ENCODE measurements around the gene IBTK. TPM values are rescaled to one million over a fixed set of nuclear protein-coding genes. Genes with fewer than 3 reads are reported as not detected.

IBTK gene
- total RNA-seq, 1 experiment from 2014 or later: 25.9 TPM

DNA sequence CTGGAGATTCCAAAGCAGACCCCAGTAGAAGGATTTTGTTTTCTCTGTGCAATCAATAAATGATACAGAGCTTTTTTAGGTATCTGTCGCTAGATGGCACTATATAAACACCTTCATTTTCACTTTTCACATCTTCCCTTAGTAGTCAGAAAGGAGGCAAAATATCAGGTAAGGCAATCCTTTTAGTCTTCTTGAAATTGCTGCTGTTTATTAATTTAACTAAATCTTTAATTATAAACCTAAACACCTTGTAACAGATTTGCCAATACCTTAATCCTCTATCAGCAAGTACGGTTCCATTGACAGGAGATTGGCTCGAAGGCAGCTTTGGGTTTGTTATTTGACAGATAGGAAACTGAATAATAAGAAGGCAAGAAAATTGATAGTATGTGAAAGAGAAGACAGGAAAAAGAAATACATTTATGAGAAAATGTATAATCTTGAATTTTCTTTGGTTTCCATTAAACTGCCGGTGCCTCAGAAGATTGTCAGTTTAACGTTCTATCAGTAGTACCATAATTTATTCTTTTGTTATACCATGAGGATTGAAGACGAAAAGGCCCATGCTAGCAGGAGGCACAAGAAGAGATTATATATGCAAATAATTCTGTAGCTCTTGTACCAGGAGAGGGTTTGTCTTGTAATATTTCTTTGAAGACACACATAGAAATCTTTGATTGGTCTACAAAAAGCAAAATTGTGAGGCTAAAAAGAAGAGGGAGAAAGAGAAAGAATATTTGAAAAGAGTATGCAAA lies 23.5 kb upstream of the IBTK start:
- BruUV-seq (replicated peaks): no TSS peak
- peak in 1 of 2 experiments; percentile 35 for DNase-seq
- no peak overlapping the region for H2AFZ ChIP-seq

DNA sequence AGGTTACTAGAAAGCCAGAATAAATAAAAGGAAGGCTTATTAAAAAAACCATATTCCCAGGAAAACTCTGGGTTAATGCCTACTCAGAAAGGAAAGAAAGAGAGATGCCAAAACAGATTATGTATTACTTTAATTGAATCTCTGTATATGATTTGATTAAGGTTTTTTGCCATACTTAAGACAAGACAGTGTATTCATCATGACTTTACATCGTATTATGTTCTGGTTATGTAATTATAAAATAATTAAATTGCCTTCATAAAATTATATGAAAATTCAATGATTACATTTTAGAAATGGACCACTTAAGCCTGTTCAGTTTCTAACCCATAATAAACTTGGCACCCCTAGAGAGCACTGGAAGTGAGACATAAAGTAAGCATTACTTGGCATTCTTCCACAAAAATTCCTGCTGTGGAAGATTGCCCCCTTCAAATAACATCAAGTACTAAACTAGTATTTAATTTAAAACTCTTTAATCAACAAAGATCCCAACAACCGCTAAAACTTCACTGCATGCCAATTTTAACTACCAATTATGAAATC lies 20.8 kb upstream of the IBTK start:
- H3K36me3 ChIP-seq (ENCODE audit: low read depth): no peaks in the 10 kb centered on the region
- no peaks in the 10 kb centered on the region for H3F3A ChIP-seq (ENCODE audit: insufficient read depth, low read depth)
- DNase-seq: no peak
- no TSS peak for BruUV-seq (replicated peaks)
- POLR2A ChIA-PET (ENCODE audit: unreplicated experiment): no interaction called here
- no peak overlapping the region for H3K4me2 ChIP-seq
- no peaks in the 10 kb centered on the region for H3K9me3 ChIP-seq (ENCODE audit: insufficient read depth, low read depth)
- H2AFZ ChIP-seq: no peak overlapping the region
- H3K9me2 ChIP-seq (ENCODE audit: insufficient read depth): no peaks in the 10 kb centered on the region
- no peak overlapping the region for H3K27ac ChIP-seq
- no peaks in the 10 kb centered on the region for H3K79me2 ChIP-seq (ENCODE audit: low read depth)
- no peaks in the 10 kb centered on the region for H3K4me1 ChIP-seq (replicated peaks; ENCODE audit: insufficient read depth)
- no peaks in the 10 kb centered on the region for H4K20me1 ChIP-seq (ENCODE audit: insufficient read depth)
- CTCF ChIA-PET: no interaction called here
- no peak overlapping the region for H3K4me3 ChIP-seq
- intact Hi-C loops (cut with micrococcal nuclease; ENCODE audit: unreplicated experiment): no loop called here
- TF ChIP-seq EZH2 (IDR thresholded peaks at IDR 0.05; ENCODE audit: low read depth): no peak
- TF ChIP-seq, protein P1, sequence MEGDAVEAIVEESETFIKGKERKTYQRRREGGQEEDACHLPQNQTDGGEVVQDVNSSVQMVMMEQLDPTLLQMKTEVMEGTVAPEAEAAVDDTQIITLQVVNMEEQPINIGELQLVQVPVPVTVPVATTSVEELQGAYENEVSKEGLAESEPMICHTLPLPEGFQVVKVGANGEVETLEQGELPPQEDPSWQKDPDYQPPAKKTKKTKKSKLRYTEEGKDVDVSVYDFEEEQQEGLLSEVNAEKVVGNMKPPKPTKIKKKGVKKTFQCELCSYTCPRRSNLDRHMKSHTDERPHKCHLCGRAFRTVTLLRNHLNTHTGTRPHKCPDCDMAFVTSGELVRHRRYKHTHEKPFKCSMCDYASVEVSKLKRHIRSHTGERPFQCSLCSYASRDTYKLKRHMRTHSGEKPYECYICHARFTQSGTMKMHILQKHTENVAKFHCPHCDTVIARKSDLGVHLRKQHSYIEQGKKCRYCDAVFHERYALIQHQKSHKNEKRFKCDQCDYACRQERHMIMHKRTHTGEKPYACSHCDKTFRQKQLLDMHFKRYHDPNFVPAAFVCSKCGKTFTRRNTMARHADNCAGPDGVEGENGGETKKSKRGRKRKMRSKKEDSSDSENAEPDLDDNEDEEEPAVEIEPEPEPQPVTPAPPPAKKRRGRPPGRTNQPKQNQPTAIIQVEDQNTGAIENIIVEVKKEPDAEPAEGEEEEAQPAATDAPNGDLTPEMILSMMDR (conservative IDR thresholded peaks at IDR 0.05): no peak
- no peaks in the 10 kb centered on the region for H3K27me3 ChIP-seq (ENCODE audit: insufficient read depth, low read depth)

More for the DNA sequence above, 23.5 kb upstream of the IBTK start:
- Histone ChIP-seq H3F3A (ENCODE audit: insufficient read depth, low read depth) (no peaks in the 10 kb centered on the region), H3K4me1 (replicated peaks; ENCODE audit: insufficient read depth) (no peaks in the 10 kb centered on the region), H3K4me2 (no peak overlapping the region), H3K9me3 (ENCODE audit: insufficient read depth, low read depth) (no peaks in the 10 kb centered on the region), H3K4me3 (no peak overlapping the region), H3K9me2 (ENCODE audit: insufficient read depth) (no peaks in the 10 kb centered on the region), H4K20me1 (ENCODE audit: insufficient read depth) (no peaks in the 10 kb centered on the region), H3K79me2 (ENCODE audit: low read depth) (no peaks in the 10 kb centered on the region), H3K27ac (no peak overlapping the region), H3K27me3 (ENCODE audit: insufficient read depth, low read depth) (no peaks in the 10 kb centered on the region), H3K36me3 (ENCODE audit: low read depth) (no peaks in the 10 kb centered on the region)
- intact Hi-C loops (cut with micrococcal nuclease; ENCODE audit: unreplicated experiment): loop anchor here (1.0 to 2.0 kb wide), 4 partner anchors 92 to 784 kb away; partner anchors contain the start of gene TPBG
- ChIA-PET CTCF (interaction anchor here (0.5 to 0.9 kb wide), 7 partner anchors 9 to 468 kb away, joined by 3 to 6 read pairs (median 3); no protein-coding TSS in a partner anchor), POLR2A (ENCODE audit: unreplicated experiment) (interaction anchor here (0.5 kb wide), 1 partner anchor 127 kb away, joined by 4 read pairs; no protein-coding TSS in a partner anchor)
- TF ChIP-seq EZH2 (IDR thresholded peaks at IDR 0.05; ENCODE audit: low read depth): no peak
- TF ChIP-seq, protein P1 (conservative IDR thresholded peaks at IDR 0.05): peak; percentile 74

DNA sequence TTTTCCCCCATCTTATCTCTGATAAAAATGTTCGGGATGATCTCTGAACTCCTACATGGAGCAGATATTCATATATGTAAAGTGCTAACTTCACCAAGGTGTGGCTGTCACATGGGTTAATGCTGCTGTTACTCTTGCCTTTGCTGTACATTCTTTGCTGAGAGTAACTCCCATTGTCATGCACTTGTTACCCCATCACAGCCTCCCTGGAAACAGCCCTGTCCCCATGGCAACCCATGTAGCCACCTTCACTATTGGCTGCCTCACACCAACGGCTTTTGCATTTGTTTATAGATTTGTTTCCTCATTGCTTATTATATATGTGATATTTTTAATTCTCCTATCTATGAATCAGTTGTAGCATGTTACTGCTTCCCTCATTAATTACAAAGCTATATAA lies 17.3 kb upstream of the IBTK start:
- no peak for TF ChIP-seq EZH2 (IDR thresholded peaks at IDR 0.05; ENCODE audit: low read depth)
- TF ChIP-seq, protein P1 (conservative IDR thresholded peaks at IDR 0.05): no peak
- CTCF ChIA-PET: no interaction called here
- Histone ChIP-seq H3K9me3 (ENCODE audit: insufficient read depth, low read depth) (no peaks in the 10 kb centered on the region), H3K4me1 (replicated peaks; ENCODE audit: insufficient read depth) (peaks cover 19% of the 10 kb centered on the region), H3K4me2 (no peak overlapping the region), H2AFZ (no peak overlapping the region), H3K4me3 (no peak overlapping the region), H3K27me3 (ENCODE audit: insufficient read depth, low read depth) (no peaks in the 10 kb centered on the region), H3K36me3 (ENCODE audit: low read depth) (no peaks in the 10 kb centered on the region), H4K20me1 (ENCODE audit: insufficient read depth) (no peaks in the 10 kb centered on the region), H3K79me2 (ENCODE audit: low read depth) (no peaks in the 10 kb centered on the region), H3K27ac (no peak overlapping the region), H3K9me2 (ENCODE audit: insufficient read depth) (no peaks in the 10 kb centered on the region), H3F3A (ENCODE audit: insufficient read depth, low read depth) (no peaks in the 10 kb centered on the region)
- intact Hi-C loops (cut with micrococcal nuclease; ENCODE audit: unreplicated experiment): no loop called here
- no TSS peak for BruUV-seq (replicated peaks)
- DNase-seq: no peak
- POLR2A ChIA-PET (ENCODE audit: unreplicated experiment): no interaction called here
